ENCODE measurements around the gene PDXK. TPM values are rescaled to one million over a fixed set of nuclear protein-coding genes. Genes with fewer than 3 reads are reported as not detected.

The PDXK gene
- total and polyA plus RNA-seq, 5 donors from 2014 or later: 28.5 to 80.9 (median 39.1) TPM

DNA sequence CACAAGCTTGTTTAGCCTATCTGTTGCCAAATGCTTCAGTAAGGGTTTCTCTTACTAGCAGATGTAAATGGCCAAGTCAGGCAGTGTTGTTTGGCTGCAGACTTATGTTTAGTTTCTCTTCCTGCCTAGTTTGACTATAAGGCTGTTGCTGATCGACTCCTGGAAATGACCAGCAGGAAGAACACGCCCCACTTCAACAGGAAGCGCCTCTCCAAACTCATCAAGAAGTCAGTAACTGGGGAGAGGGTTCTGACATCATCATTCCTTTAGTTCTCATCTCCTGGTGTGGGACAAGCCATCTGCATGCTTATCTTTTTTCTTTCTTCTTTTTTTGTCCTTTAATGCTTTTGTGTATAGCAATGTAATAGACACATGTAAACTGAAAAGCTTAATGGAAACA is 34.5 kb upstream of the PDXK start:
- Mint-ChIP-seq H3K4me3 (no peak overlapping the region), H3K9me3 (no peaks in the 10 kb centered on the region), H3K27ac (peak overlapping the region in 1 of 3 donors; percentile 32), H3K36me3 (peaks cover 43% of the 10 kb centered on the region), H3K27me3 (no peaks in the 10 kb centered on the region), H3K4me1 (peaks cover 0 to 6% (median 6%) of the 10 kb centered on the region in 4 donors)
- no peak for ATAC-seq (ENCODE audit: low read depth in 2 of 2)
- peaks cover 88% of the 10 kb centered on the region for H3K36me3 ChIP-seq (ENCODE audit: control insufficient read depth, insufficient read depth, low read length)
- no peaks in the 10 kb centered on the region for H3K4me1 ChIP-seq (ENCODE audit: control insufficient read depth, insufficient read depth, low read length, poor library complexity, severe bottlenecking)
- no peak overlapping the region for H3K27ac ChIP-seq (ENCODE audit: insufficient read depth, low read length, poor library complexity, severe bottlenecking)
- DNase-seq: peak in 1 of 3 donors; percentile 62
- H3K9me3 ChIP-seq (ENCODE audit: control insufficient read depth in 2 of 2, low read length in 2 of 2): no peaks in the 10 kb centered on the region
- H3K27me3 ChIP-seq (ENCODE audit: control insufficient read depth, insufficient read depth, low read length): no peaks in the 10 kb centered on the region
- H3K4me3 ChIP-seq (ENCODE audit: low read depth, low read length): no peak overlapping the region

DNA sequence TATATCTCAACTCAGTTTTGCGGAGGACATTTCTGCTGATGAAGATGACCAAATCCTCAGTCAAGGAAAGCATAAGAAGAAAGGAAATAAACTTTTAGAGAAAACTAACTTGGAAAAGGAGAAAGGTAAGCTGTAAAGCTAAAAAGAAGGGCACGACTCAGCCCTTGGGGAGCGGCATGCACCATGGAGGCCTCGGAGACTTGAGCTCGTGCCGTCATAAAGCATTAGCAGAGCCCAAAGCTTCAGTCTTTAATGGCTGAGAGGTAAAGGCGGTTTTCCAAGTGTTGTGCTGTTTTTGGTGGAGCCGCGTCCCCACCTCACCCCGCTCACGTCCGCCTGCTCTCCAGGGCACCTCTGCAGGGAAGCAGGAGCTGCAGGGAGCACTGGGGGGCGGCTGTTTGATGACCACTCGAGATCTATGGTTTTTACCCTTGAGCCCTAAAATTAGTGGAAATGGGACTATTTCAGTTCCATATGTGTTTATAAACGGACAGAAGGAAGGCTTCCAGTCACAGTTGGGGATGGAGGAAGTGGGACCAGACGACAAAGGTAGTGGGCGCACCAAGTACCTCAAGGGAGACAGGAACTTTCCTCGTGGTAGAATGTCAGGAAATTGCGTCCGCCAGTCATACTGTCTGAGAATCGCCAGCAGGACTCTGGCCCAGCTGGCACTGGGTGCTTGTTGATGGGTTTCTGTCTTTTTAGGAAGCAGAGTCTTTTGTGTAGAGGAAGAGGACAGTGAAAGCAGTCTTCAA is 31.9 kb upstream of the PDXK start:
- Histone ChIP-seq H3K27ac (ENCODE audit: insufficient read depth, low read length, poor library complexity, severe bottlenecking) (no peak overlapping the region), H3K4me3 (ENCODE audit: low read depth, low read length) (no peak overlapping the region), H3K36me3 (ENCODE audit: control insufficient read depth, insufficient read depth, low read length) (peaks cover 89% of the 10 kb centered on the region), H3K4me1 (ENCODE audit: control insufficient read depth, insufficient read depth, low read length, poor library complexity, severe bottlenecking) (no peaks in the 10 kb centered on the region), H3K27me3 (ENCODE audit: control insufficient read depth, insufficient read depth, low read length) (no peaks in the 10 kb centered on the region), H3K9me3 (ENCODE audit: control insufficient read depth in 2 of 2, low read length in 2 of 2) (no peaks in the 10 kb centered on the region)
- H3K27ac Mint-ChIP-seq: peak overlapping the region in 1 of 3 donors; percentile 75
- H3K4me3 Mint-ChIP-seq: no peak overlapping the region
- ATAC-seq (ENCODE audit: low read depth in 2 of 2): no peak
- H3K27me3 Mint-ChIP-seq: no peaks in the 10 kb centered on the region
- peaks cover 0 to 2% (median 0%) of the 10 kb centered on the region in 4 donors for H3K4me1 Mint-ChIP-seq
- H3K36me3 Mint-ChIP-seq: peaks cover 42% of the 10 kb centered on the region
- no peak for DNase-seq
- no peaks in the 10 kb centered on the region for H3K9me3 Mint-ChIP-seq

DNA sequence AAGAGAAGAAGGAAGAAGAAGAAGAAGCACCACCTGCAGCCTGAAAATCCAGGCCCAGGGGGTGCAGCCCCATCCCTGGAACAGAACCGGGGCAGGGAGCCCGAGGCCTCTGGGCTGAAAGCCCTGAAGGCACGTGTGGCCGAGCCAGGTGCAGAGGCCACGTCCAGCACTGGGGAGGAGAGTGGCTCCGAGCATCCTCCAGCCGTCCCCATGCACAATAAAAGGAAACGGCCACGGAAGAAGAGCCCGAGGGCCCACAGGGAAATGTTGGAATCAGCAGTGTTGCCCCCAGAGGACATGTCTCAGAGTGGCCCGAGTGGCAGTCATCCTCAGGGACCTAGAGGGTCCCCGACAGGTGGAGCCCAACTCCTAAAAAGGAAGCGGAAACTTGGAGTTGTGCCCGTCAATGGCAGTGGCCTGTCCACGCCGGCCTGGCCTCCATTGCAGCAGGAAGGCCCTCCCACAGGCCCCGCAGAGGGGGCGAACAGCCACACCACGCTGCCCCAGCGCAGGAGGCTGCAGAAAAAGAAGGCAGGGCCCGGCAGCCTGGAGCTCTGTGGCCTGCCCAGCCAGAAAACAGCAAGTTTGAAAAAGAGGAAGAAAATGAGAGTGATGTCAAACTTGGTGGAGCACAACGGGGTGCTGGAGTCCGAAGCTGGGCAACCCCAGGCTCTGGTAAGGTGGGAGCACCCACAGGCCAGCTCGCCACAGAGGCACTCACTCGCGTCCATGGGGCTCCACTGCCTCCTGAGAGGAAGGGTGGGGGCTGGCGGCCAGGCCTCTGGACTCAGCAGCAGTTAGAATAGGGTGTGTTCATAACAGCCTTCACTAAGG is 31.1 kb upstream of the PDXK start:
- no peaks in the 10 kb centered on the region for H3K27me3 Mint-ChIP-seq

DNA sequence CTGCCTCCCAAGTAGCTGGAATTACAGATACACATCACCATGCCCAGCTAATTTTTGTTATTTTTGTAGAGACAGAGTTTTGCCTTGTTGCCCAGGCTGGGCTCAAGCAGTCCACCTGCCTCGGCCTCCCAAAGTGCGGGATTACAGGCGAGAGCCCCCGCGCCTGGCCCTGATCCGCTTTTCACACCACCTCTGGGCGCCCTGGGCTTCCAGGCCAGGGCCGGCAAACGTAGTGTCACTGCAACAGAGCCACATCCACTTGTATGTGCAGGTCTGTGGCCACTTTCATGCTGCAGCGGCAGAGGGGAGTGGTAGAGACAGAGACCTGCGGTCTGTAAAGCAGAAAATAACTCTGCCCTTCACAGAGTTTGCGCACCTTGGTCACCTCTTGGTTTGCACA is 30.0 kb upstream of the PDXK start:
- Histone ChIP-seq H3K4me3 (ENCODE audit: low read depth, low read length) (no peak overlapping the region), H3K9me3 (ENCODE audit: control insufficient read depth in 2 of 2, low read length in 2 of 2) (no peaks in the 10 kb centered on the region), H3K27ac (ENCODE audit: insufficient read depth, low read length, poor library complexity, severe bottlenecking) (no peak overlapping the region), H3K4me1 (ENCODE audit: control insufficient read depth, insufficient read depth, low read length, poor library complexity, severe bottlenecking) (no peaks in the 10 kb centered on the region), H3K36me3 (ENCODE audit: control insufficient read depth, insufficient read depth, low read length) (peaks cover 86% of the 10 kb centered on the region), H3K27me3 (ENCODE audit: control insufficient read depth, insufficient read depth, low read length) (no peaks in the 10 kb centered on the region)
- DNase-seq (no peak), ATAC-seq (ENCODE audit: low read depth in 2 of 2) (no peak)
- Mint-ChIP-seq H3K4me3 (no peak overlapping the region), H3K27ac (no peak overlapping the region), H3K27me3 (no peaks in the 10 kb centered on the region), H3K36me3 (peaks cover 39% of the 10 kb centered on the region), H3K9me3 (no peaks in the 10 kb centered on the region), H3K4me1 (peaks cover 0 to 2% (median 0%) of the 10 kb centered on the region in 4 donors)

More for the DNA sequence above, 31.1 kb upstream of the PDXK start:
- peaks cover 87% of the 10 kb centered on the region for H3K36me3 ChIP-seq (ENCODE audit: control insufficient read depth, insufficient read depth, low read length)
- Mint-ChIP-seq H3K27ac (peak overlapping the region in 1 of 3 donors; percentile 75), H3K36me3 (peaks cover 39% of the 10 kb centered on the region), H3K4me3 (no peak overlapping the region), H3K9me3 (no peaks in the 10 kb centered on the region), H3K4me1 (peaks cover 0 to 2% (median 0%) of the 10 kb centered on the region in 4 donors)
- ATAC-seq (ENCODE audit: low read depth in 2 of 2): no peak
- no peak overlapping the region for H3K27ac ChIP-seq (ENCODE audit: insufficient read depth, low read length, poor library complexity, severe bottlenecking)
- H3K4me3 ChIP-seq (ENCODE audit: low read depth, low read length): no peak overlapping the region
- H3K27me3 ChIP-seq (ENCODE audit: control insufficient read depth, insufficient read depth, low read length): no peaks in the 10 kb centered on the region
- H3K9me3 ChIP-seq (ENCODE audit: control insufficient read depth in 2 of 2, low read length in 2 of 2): no peaks in the 10 kb centered on the region
- no peak for DNase-seq
- no peaks in the 10 kb centered on the region for H3K4me1 ChIP-seq (ENCODE audit: control insufficient read depth, insufficient read depth, low read length, poor library complexity, severe bottlenecking)

DNA sequence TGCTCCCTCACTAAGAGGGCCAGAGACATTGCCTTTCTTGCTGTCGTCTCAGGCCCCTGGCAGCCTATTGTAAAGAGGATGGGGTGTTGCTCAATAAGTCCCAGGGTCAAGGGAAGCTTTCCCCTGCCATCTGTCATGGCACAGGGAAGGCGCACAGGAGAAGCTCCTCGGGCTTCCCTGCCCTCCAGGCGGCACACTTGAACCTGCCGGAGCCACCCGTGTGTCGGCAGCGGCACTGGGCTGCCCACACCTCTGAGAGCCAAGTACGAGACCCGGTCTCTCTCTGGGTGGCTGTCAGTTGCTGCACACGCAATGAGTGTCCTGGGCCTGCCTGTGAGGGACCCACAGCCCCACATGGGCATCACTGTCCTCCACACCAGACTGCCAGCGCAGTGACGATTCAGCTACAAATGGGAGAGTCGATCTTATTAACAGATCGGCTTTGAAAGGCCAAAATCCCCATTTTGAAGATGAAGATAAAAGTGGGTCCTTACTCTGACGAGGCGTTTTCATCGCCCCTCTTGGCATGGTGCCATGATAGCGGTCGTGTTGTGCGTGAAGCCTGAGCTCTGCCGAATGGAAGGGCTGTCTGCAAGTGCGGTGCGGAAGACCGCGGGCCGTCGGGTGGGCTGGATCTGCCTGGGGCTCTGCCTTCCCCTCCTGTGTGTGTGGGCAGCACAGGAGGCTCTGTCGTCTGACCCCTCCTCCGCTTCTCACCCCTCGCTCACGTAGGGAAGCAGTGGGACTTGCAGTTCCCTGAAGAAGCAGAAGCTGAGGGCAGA is 29.2 kb upstream of the PDXK start:
- no peak for ATAC-seq (ENCODE audit: low read depth in 2 of 2)
- Mint-ChIP-seq H3K4me3 (no peak overlapping the region), H3K36me3 (peaks cover 38% of the 10 kb centered on the region), H3K27me3 (no peaks in the 10 kb centered on the region), H3K4me1 (no peaks in the 10 kb centered on the region), H3K9me3 (no peaks in the 10 kb centered on the region), H3K27ac (no peak overlapping the region)
- Histone ChIP-seq H3K27me3 (ENCODE audit: control insufficient read depth, insufficient read depth, low read length) (no peaks in the 10 kb centered on the region), H3K27ac (ENCODE audit: insufficient read depth, low read length, poor library complexity, severe bottlenecking) (no peak overlapping the region), H3K36me3 (ENCODE audit: control insufficient read depth, insufficient read depth, low read length) (peaks cover 87% of the 10 kb centered on the region), H3K4me1 (ENCODE audit: control insufficient read depth, insufficient read depth, low read length, poor library complexity, severe bottlenecking) (no peaks in the 10 kb centered on the region), H3K4me3 (ENCODE audit: low read depth, low read length) (no peak overlapping the region), H3K9me3 (ENCODE audit: control insufficient read depth in 2 of 2, low read length in 2 of 2) (no peaks in the 10 kb centered on the region)
- no peak for DNase-seq

DNA sequence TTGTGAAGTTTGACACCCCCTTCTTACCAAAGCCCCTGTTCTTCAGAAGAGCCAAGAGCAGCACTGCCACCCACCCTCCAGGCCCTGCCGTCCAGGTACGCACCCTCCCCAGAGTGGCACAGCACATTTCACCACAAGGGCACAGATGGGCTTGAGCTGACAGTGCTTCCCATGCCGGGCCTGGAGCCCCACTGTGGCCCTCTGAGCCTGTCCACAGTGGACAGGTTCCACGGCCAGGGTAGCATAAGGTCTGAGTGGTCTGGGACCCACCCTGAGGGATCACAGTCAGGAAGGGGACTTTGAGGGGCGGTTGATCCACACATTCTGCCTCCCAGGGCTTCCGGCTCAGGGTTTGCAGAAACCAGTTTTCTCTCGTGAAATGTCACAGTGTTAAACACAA is 28.6 kb upstream of the PDXK start:
- Histone ChIP-seq H3K36me3 (ENCODE audit: control insufficient read depth, insufficient read depth, low read length) (peaks cover 87% of the 10 kb centered on the region), H3K4me3 (ENCODE audit: low read depth, low read length) (no peak overlapping the region), H3K27me3 (ENCODE audit: control insufficient read depth, insufficient read depth, low read length) (no peaks in the 10 kb centered on the region), H3K27ac (ENCODE audit: insufficient read depth, low read length, poor library complexity, severe bottlenecking) (no peak overlapping the region), H3K9me3 (ENCODE audit: control insufficient read depth in 2 of 2, low read length in 2 of 2) (no peaks in the 10 kb centered on the region), H3K4me1 (ENCODE audit: control insufficient read depth, insufficient read depth, low read length, poor library complexity, severe bottlenecking) (no peaks in the 10 kb centered on the region)
- H3K9me3 Mint-ChIP-seq: no peaks in the 10 kb centered on the region
- no peaks in the 10 kb centered on the region for H3K4me1 Mint-ChIP-seq
- H3K27me3 Mint-ChIP-seq: no peaks in the 10 kb centered on the region
- peaks cover 34% of the 10 kb centered on the region for H3K36me3 Mint-ChIP-seq
- no peak overlapping the region for H3K4me3 Mint-ChIP-seq
- DNase-seq: no peak
- ATAC-seq (ENCODE audit: low read depth in 2 of 2): no peak
- H3K27ac Mint-ChIP-seq: no peak overlapping the region

DNA sequence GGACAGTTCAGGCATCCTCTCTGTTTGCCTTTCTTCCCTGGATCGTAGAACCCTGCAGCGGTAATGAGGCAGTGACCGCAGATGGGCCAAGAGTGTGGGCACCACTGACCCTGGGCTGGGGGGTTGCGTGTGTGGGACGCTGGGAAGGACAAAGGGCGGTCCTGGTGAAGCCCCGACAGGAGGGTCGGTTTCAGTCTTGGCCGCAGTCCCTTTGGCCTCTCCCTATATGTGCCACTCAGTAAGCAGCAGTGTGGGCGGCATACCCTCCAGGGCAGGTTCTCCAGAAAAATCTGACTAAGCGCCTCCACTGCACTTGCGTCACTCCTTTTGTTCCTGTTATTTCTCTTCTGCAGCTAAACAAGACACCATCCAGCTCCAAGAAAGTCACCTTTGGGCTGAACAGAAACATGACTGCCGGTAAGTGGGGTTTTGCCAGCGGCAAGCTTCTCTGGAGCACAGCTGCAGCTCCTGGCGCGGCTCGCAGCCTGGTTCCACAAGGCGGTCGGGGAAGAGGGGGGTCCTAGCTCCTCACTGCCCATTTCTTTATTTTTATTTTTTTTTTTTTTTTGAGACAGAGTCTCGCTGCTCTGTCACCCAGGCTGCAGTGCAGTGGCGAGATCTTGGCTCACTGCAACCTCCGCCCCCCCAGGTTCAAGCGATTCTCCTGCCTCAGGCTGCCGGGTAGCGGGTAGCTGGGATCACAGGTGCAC is 27.7 kb upstream of the PDXK start:
- Histone ChIP-seq H3K36me3 (ENCODE audit: control insufficient read depth, insufficient read depth, low read length) (peaks cover 88% of the 10 kb centered on the region), H3K4me3 (ENCODE audit: low read depth, low read length) (no peak overlapping the region), H3K4me1 (ENCODE audit: control insufficient read depth, insufficient read depth, low read length, poor library complexity, severe bottlenecking) (no peaks in the 10 kb centered on the region), H3K27ac (ENCODE audit: insufficient read depth, low read length, poor library complexity, severe bottlenecking) (no peak overlapping the region), H3K27me3 (ENCODE audit: control insufficient read depth, insufficient read depth, low read length) (no peaks in the 10 kb centered on the region), H3K9me3 (ENCODE audit: control insufficient read depth in 2 of 2, low read length in 2 of 2) (no peaks in the 10 kb centered on the region)
- H3K4me1 Mint-ChIP-seq: no peaks in the 10 kb centered on the region
- no peaks in the 10 kb centered on the region for H3K9me3 Mint-ChIP-seq
- peaks cover 36% of the 10 kb centered on the region for H3K36me3 Mint-ChIP-seq
- DNase-seq (no peak), ATAC-seq (ENCODE audit: low read depth in 2 of 2) (no peak)
- H3K27me3 Mint-ChIP-seq: no peaks in the 10 kb centered on the region
- no peak overlapping the region for H3K27ac Mint-ChIP-seq
- no peak overlapping the region for H3K4me3 Mint-ChIP-seq
